GM12864 (cell line): Measurements from ENCODE around the gene MTMR6.

Experiments used
- DNase-seq: peaks from one replicate; pipeline ENCODE4 v3.0.0-alpha.2; 2011; ENCODE audit warnings: low read depth
- H3K4me3 ChIP-seq: 2 replicates; pipeline ENCODE4 v1.5.1; 2011; ENCODE audit warnings: mild to moderate bottlenecking, low read depth, low read length, control low read depth
- CTCF ChIP-seq: IDR thresholded peaks from 2 replicates; pipeline ENCODE4 v1.5.1; 2011; ENCODE audit warnings: low read depth, mild to moderate bottlenecking, moderate library complexity, low read length, control low read depth, inconsistent platforms; ENCODE audit errors: missing control alignments

MTMR6 gene

GRCh38 chr13:25225970-25226369, 61.3 kb downstream of the MTMR6 start:
- no peak for TF ChIP-seq CTCF
- no peak for DNase-seq
- no peak overlapping the region for H3K4me3 ChIP-seq

- no peak for DNase-seq
- TF ChIP-seq CTCF = no peak
- H3K4me3 ChIP-seq = no peak overlapping the region
Measured at GRCh38 chr13:25224151-25224550, 63.1 kb downstream of the MTMR6 start.

- DNase-seq = no peak
- H3K4me3 ChIP-seq = no peak overlapping the region
- TF ChIP-seq CTCF = no peak
Measured at GRCh38 chr13:25222740-25223139, 64.5 kb downstream of the MTMR6 start.

- TF ChIP-seq CTCF = no peak
- H3K4me3 ChIP-seq = no peak overlapping the region
- DNase-seq = no peak
Measured at GRCh38 chr13:25218019-25218418, 69.3 kb downstream of the MTMR6 start.

GRCh38 chr13:25217023-25217885, 70.0 kb downstream of the MTMR6 start:
- DNase-seq = no peak
- no peak overlapping the region for H3K4me3 ChIP-seq
- TF ChIP-seq CTCF = no peak

GRCh38 chr13:25215253-25215575, 72.1 kb downstream of the MTMR6 start:
- TF ChIP-seq CTCF = no peak
- H3K4me3 ChIP-seq = no peak overlapping the region
- DNase-seq = no peak
